Spleen (tissue), 7 donors: ENCODE results near the gene PKHD1.

Experiments used
- POLR2AphosphoS5 ChIP-seq, 3 donors: sonication (generic); formaldehyde crosslinking; IDR thresholded peaks; one replicate each; pipeline ENCODE4 v1.5.1; 2017; ENCODE audit warnings: antibody characterized with exemption in 3 of 3
- TF ChIP-seq, protein P1 (sequence below), 11 experiments: fragments of 200-600 bp in 7 of 11; fragments of 450-650 bp in 4 of 11; sonication (generic) in 4 of 11; IDR thresholded peaks in 8 of 11; conservative IDR thresholded peaks in 3 of 11; 1 replicate in 7 of 11; 2 replicates in 4 of 11; pipeline versions ENCODE4 v1.4.0 to v1.8.0; 2016 to 2021; ENCODE audit warnings: antibody characterized with exemption in 11 of 11, inconsistent platforms in 4 of 11, mild to moderate bottlenecking in 1 of 11
- donor health status: DM: no; HTN: no; CAD: no; lungs with moderate emphysema.
- donor health status: DM: no; HTN: no; CAD: no.
- donor health status: DM: no; HTN: no; CAD: no.

DNA sequence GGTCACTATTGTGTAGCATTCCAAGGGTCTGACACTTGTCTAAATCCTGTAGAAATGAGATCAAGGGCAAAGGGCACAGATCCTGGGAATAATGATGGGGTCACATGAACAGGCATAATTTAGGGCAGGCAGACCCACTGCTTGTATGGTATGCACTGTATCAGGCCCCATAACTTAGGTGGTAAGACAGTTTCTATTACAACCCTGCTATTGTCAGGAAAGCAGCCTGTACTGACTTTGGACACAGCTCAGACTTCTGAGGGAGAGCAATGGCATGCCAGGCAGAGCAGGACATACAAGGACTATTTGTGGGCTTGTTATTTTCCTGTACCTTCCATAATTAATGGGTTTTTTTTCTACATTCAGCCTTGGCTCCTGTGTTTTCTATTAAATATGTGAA lies 286.8 kb downstream of the PKHD1 start:
- TF ChIP-seq, protein P1, sequence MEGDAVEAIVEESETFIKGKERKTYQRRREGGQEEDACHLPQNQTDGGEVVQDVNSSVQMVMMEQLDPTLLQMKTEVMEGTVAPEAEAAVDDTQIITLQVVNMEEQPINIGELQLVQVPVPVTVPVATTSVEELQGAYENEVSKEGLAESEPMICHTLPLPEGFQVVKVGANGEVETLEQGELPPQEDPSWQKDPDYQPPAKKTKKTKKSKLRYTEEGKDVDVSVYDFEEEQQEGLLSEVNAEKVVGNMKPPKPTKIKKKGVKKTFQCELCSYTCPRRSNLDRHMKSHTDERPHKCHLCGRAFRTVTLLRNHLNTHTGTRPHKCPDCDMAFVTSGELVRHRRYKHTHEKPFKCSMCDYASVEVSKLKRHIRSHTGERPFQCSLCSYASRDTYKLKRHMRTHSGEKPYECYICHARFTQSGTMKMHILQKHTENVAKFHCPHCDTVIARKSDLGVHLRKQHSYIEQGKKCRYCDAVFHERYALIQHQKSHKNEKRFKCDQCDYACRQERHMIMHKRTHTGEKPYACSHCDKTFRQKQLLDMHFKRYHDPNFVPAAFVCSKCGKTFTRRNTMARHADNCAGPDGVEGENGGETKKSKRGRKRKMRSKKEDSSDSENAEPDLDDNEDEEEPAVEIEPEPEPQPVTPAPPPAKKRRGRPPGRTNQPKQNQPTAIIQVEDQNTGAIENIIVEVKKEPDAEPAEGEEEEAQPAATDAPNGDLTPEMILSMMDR (IDR thresholded peaks at IDR 0.05 in 8 of 11, conservative IDR thresholded peaks at IDR 0.05 in 3 of 11) = no peak
- TF ChIP-seq POLR2AphosphoS5 (IDR thresholded peaks at IDR 0.05) = no peak
